Stimulated activated CD8-positive, alpha-beta memory T cell treated with anti-CD3 and anti-CD28 coated beads, Interleukin-12 subunit alpha, Interleukin-12 subunit beta, amount 100 ng/mL, for 4 hours (primary cell): ENCODE data around the gene LGALS4.
"Not testable (repeated sequence)": the region's sequence is repeated elsewhere in the genome, so short reads cannot be mapped to it uniquely, and the experiment has no call there.

ENCODE experiments used
- DNase-seq: peaks from one replicate; pipeline ENCODE4 v3.0.0-alpha.2; 2020; ENCODE audit warnings: low read depth

The LGALS4 gene

DNA sequence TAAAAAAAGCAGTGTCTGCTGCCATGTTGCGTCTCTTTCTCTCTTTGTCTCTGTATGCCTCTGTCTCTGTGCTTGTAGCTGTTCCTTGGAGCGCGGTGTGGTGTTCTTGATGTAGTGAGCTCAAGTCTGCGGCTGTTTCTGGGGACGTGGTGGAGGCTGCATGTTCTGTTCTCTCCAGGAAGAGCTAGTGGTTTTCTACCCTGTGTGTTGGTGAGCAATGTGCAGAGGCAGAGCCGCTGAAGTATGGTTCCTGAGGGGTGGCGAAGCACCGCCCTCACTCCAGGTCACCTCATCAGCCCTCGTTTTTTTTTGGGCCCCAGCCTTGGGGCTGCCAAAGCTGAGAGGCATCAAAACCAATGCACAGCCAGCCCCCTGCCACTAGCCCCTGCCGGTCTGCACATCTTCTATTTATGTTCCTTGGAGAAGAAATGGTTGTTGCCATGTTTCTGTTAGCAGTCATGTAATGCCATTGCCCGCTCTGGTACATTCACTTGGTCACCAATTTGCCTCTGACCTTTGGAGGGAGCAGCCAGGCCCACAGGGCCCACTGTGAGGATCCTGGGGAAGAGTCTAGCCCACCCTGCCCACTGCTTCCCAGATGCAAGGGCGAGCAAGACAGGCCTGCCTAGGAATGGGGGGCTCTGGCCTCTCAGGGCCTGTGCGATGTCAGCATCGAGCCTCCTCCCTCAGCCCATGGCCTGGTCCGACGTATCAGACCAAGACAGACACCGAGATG is 29.9 kb upstream of the LGALS4 start:
- peak; percentile 37 for DNase-seq

DNA sequence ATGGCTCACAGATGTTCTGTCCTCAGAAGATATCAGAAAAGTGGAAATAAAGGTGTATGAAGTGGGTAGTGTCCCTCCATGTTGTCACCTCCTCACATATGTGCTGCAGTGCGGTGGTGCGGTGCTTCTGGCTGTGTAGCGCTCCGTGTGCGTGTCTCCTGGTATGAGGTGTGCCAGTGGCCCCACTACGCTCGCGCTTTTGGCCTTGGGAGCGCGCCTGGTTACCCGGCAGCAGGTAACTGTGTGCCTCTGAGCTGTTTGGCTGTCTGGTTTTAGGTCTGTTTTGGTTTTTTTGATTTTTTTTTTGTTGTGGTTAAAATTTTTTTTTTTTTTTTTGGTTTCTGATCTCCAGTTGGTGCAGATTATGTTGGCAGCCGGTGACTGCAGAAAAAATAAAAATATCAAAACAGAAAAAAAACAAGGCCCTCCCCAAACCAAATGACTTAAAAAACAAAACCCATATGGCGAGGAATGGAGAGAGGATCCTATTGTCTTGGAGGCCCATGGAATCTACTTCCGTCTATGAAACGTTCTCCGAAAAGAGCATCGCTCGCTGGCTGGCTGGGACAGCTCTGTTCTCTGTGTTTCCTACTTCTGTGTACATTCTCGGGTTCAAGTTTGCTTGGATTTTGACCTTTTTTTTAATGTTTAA is 29.2 kb upstream of the LGALS4 start:
- no peak for DNase-seq

DNA sequence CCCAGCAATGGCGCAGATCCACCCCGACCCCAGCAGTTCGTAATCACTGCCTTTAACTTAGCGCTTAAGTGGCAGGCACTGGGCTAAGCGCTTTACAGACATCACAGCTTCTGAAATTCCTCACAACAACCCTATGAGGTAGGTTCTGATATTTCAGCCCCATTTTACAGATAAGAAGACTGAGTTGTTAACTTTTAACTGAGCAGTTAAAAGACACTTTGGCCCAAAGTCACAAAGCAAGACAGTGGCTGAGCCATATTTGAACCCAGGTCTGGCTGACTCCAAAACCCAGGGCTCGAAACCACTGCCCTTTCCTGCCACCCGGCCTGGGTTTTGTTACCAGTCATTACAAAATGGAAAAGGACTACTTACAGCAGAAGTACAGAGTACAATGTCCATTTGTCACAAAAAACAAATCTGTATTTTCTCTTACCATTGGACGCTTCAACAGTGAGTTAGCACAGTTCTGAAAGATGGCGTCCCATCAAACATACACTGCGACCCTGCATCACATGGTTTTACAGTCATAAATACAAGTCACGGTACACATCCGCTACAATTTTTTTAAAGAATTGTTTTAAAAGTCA is 28.5 kb upstream of the LGALS4 start:
- no peak for DNase-seq

DNA sequence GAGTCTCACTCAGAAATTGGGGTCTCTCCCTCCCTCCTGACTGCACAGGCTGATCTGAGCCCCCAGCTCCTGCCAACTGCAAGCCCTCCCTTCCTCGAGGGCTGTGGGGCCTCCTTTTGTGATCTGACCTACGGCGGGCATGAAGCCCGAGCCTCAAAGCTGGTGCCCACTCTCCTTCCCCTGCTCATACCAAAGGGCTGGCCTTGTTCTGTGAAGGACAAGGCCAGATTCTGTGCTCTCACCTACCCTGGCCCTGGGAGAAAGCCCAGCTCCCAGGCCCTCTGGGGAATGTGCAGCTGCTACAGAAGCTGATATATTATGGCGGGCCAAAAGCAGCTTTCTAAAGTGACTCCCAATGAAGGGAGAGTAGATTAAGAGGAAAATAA is 27.8 kb upstream of the LGALS4 start:
- DNase-seq: no peak

DNA sequence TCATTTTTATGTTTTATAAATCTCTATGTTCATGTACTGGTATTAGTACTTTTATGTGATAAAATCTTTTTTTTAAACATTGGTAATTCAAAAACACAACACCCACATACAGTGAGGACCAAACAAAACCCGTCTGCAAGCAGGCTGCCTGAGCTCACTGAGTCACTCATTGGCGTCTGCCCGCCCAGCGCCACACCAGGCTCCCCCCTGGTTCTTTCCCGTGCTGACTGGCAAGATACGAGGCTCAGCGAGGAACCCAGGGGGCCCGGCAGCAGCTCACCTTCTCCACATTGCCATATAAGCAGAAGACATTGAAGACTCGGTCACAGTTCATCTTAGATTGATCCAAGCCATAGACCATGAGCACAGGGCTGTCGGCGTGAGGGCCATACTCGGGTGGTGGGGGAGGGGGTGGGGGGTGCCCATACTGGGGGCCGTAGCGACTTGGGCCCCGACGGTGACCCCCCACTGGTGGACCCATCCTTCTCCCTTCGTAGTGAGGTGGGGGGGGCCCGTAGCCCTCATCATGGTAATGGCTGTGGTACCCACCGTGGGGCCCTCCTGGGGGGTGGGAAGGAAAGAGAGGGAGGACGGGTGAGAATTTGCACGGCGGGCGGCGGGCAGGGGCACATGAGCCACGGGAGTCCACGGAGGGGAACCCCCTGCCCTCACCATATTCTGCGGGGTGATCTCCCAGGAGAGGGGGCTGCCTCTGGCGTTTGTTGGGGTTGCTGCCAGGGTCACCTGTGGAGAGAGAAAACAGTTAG is 27.3 kb upstream of the LGALS4 start:
- no peak for DNase-seq

DNA sequence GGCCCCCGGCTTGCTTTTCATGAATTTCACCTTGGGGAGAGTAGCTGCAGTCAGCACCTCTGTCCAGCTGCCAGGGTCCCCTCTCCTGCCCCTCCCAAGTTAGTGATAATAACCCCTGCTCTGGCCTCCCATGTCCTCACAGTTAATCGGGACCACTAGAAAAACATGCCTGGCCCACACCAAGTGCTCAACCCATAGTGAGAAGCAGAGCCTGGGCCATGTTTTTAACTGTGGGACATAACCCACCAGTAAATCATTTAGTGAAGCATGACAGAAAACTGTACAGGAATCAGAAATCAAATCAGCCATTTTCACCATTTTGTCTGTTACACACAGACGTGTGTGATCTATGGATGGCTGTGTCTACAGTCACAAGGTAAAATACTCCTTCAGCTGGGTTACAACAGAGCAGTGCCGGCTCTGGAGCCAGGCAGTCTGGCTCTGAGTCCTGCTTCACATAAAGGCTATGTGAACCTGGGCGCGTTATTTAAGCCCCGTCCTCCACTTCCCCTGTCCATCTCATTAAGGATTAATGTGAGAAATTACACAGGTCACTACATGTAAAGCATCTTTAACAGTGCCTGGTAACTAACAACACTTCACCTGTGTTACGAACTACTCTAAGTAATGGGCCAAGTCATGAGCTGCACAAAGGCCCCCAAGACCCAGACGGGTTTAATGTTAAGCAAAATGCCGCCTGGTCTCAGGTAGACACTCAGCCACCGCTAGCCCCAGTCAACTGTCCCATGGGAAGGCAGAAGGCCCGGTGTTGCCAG is 26.4 kb upstream of the LGALS4 start:
- DNase-seq: no peak

DNA sequence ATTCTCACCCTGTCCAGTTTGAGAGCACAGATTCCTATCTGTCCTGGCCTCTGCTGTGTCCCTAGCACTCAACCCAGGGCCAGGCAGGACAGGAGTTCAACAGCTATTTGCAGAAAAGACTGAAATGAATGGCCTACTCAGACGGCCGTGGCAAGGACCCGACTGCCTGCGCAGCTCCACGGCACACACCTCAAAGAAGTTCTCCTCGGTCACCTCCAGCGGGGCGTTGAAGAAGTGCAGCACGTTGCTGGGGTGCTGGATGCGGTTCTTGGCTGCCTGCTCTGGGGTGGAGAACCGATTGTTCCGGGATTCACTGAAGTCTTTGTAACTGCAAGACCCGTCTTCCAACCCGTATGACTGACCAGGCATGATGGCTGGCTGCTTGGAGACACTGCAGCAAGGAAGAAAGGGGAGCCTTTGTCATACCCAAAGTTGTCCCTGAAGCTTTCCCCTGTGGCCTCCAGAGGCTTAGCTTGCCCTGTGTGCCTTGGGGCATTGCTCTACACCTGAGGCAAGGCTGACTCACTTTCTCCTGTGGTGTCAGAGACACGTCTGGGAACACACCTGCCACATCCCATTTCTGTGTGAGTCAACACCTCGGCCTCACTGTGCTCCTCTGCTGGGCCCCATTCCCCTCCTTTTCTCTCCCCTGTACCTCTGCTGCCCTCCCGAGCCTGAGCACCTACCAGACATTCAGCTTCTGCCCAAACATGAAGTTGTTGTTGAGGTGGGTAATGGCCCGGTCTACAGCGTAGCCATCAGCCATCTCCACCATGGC is 25.7 kb upstream of the LGALS4 start:
- peak; percentile 35 for DNase-seq

DNA sequence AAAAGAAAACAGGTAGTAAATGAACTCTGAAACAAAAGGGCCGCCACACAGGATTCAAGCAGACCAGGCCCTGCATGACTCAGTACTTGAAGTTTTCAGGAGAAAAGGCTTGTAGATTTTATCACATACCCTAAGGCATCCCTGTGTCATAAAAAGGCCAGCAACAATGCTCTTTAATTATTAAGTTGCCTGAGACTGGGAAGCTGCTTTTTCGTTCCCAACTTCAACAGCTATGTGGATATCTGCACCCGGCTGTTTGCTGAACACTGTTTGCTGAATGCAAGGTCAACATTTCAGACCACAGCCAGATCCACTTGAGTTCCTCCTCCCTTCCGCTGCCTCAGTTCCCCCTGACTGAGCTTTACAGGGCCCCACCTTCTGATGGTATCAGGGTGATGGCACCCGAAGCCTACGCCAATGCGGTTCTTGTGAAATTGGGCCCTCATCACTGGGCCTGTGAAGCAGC is 24.9 kb upstream of the LGALS4 start:
- DNase-seq: no peak

DNA sequence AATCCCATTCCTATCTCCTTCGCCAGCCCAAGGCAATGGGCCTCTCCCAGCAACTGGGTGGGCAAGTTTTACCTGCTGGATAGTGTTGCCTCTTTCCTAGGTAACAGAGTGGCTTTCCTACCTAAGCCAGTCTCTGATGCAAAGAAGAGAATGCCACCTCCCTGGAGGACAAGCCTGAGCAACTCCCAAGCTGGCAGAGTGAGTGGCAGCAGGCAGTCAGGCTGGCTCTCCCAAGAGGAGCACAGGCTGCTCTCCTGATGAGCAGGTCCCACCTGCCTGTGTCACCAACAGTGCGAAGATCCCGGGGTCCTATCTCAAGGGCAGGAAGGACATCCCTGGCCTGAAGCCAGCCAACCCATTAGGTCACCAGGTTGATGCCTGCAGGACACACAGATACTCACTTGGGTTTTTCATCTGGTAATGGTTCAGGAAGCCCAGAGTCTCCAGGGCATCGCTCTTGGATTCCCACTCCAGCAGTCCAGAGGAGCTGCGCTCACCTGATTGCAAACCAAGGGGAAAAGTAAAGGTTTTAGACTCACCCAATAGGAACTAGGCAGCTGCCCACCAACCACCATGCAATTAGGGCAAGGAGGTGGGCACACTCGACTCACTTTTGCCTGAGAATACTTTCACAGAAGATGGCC is 24.4 kb upstream of the LGALS4 start:
- no peak for DNase-seq

DNA sequence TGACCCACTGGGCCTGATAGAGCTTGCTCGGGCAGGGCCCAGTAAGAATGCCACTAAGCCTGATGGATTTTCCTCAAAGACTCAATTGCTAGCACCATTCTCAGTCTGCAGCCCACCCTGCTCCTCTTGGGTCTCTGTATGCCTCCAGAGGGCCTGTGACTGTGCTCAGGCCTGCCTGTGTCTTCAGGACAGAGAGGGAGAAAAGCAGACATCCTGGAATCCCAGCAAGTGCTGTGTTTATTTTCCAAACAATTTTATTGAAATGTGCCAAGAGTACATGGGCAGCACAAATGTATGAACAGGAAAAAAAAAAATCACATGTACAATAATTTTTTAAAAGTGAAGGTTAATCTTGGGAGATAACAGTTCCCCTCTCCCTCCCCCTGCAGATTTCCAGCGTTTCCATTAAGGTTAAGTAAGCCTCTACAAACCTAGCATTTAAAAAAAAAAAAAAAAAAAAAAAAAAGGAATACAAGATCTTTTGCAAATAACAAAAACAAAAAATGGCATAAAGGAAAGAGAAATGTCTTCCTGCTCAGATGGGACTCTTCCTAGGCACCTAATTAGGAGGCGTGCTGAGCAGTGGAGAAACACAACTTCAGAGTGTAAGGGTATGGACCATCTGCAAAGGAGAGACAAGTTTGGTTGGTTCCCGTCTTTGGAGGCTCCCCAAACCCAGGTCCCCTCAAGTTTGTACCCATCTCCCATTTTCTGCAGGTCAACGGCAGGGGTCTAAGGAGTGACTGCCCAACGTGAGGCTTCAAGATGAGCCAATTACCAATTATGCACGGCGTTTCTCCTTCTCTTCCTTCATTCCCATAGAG is 23.6 kb upstream of the LGALS4 start:
- no peak for DNase-seq

DNA sequence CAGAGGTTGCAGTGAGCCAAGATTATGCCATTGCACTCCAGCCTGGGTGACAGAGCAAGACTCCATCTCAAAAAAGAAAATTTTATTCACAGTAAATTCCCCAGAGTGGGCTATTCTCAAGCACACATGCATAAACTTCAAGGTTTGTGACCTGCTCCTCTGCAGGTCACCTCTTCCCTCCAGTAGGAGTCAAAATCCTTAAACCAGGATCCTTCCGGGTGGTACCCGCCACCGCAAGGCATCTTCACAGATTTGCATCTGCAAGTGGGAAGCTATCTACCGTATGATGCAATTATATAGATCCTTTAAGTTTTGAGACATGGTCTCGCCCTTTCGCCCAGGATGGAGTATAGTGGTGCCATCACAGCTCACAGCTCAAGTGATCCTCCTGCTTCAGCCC is 21.8 kb upstream of the LGALS4 start:
- no peak for DNase-seq

DNA sequence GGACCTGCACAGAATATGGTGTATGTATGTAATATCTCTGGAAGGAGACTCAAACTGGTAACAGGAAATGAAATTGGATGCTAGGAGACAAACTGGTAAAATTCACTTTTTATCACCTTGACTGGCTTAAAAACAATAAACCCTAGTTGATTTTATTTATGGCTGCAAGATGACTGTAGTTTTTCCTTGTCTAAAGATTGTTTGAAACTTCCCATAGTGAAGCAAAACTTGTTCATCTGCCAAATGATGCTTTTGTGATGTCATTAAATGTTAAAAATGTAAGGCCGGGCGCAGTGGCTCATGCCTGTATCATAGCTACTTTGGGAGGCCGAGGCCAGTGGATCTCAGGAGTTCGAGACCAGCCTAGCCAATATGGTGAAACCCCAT is 21.4 kb upstream of the LGALS4 start:
- DNase-seq: no peak

DNA sequence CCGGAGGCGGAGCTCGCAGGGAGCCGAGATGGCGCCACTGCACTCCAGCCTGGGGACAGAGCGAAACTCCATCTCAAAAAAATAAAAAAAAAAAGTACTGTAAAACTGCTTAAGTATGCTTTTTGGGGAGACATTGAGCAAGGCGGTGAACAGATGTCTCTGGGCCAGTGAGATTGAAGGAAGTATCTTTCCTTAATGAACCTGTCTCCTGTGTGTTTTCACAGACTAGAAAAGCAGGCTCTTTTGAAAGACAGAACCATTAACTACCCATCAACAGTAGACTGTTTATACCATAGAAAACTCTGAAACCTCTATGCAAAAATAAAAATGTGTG is 20.3 kb upstream of the LGALS4 start:
- no peak for DNase-seq

DNA sequence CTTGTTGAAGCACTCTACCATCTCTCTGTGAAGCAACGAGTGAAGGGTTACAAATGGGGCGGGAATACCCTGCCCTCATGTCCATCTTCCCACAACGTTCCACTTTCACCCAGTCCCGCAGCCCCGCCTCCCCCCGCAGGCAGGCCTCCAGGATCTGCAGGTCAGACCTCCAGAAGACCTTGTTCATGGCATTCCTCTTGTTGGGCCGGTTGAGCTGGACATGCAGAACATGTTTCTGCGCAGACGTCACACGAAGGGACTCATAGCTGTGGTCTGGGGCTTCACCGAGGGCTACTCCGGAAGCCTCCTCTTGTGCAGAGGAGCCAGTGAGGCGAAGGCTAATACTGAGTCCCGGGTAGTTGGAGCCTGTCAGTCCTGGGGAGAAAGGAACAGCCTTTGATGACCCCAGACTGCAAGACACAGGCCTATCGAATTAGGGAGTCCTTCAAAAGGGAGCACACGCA is 18.4 kb upstream of the LGALS4 start:
- DNase-seq: no peak

DNA sequence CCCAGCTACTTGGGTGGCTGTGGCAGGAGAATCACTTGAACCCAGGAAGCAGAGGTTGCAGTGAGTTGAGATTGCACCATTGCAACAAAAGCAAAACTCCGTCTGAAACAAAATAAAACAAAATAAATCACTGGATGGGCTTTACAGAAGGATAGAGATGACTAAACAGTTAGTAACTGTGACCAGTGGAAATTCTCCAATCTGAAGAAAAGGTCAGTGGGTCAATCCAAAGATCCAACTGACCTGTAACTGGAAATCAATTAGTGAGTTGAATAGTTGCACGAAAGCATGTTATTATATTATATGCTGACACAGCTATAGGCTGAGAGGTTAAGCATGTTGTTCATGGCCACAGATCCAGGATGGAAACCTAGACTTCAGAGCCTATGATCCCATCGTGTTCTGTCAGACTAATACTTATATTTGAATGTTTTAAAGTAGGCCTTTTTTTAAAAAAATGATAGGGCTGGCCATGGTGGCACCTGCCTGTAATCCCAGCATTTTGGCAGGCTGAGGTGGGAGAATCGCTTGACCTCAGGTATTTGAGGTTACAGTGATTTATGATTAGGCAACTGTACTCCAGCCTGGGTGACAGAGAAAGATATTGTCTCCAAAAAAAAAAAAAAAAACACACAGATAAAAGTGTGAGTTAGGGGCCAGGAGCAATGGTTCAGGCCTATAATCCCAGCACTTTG is 17.4 kb upstream of the LGALS4 start:
- no peak for DNase-seq

DNA sequence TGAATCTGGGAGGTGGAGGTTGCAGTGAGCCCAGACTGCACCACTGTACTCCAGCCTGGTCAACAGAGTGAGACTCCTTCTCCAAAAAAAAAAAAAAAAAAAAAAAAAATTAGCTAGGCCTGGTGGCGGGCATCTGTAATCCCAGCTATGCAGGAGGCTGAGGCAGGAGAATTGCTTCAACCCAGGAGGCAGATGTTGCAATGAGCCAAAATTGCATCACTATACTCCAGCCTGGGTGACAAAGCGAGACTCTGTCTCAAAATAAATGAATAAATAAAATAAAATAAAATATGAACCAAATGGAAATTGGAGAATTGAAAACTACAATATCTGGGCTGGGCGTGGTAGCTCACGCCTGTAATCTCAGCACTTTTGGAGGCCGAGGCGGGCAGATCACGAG is 16.5 kb upstream of the LGALS4 start:
- DNase-seq: not testable (repeated sequence)

DNA sequence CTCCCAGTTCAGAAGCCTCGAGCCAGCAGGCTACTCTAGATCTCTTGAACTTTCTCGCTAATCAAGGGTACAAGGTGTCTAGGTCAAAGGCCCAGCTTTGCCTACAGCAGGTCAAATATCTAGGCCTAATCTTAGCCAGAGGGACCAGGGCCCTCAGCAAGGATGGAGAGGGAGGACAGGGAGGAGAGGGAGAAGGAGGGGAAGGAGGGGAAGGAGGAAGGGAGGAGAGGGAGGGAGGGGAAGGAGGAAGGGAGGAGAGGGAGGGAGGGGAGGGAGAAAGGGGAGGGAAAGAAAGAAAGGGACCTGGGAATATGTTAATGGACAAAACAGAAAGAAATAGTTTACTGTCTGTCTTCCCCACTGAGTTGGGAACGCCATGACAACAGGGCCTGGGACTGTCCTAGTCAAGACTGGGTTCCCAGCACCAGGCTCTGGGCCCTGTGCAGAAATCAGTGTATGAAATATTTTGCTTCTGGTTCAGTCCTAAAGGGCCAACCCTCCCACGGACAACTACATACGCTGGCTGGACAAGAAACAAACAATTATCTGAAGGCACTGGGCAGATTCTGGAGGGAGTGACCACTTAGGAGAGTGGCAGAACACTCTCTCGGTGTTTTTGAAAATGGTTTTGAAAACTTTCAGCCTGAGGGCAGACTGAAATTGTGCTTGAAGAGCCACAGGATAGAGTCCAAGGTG is 14.3 kb upstream of the LGALS4 start:
- DNase-seq: no peak

DNA sequence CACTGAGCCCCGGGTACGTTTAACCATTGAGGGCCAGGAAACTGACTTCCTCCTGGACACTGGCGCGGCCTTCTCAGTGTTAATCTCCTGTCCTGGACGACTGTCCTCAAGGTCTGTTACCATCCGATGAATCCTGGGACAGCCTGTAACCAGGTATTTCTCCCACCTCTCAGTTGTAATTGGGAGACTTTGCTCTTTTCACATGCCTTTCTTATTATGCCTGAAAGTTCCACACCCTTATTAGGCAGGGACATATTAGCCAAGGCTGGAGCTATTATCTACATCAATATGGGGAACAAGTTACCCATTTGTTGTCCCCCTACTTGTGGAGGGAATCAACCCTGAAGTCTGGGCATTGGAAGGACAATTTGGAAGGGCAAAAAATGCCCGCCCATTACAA is 13.2 kb upstream of the LGALS4 start:
- not testable (repeated sequence) for DNase-seq
